Caco-2 (cell line): ENCODE data around the gene PCBP4. TPM values are rescaled to one million over a fixed set of nuclear protein-coding genes. Genes with fewer than 3 reads are reported as not detected.

Source experiments
- BruUV-seq: library from RNA; stranded (reverse); fragments of 400-500 nt; replicated peaks from 2 replicates; lab custom pipeline; 2021; lab: Mats Ljungman, UMichigan
- CTCF ChIA-PET: fragments of 300-600 bp; sonication (Branson Sonifier 250); formaldehyde crosslinking; loops from one replicate; lab custom pipeline; 2022; ENCODE audit warnings: antibody characterized with exemption; lab: Charles Lee
- POLR2A ChIA-PET: fragments of 300-600 bp; sonication (Branson Sonifier 250); formaldehyde crosslinking; loops from one replicate; lab custom pipeline; 2022; ENCODE audit warnings: antibody characterized with exemption; lab: Charles Lee
- DNase-seq, 2 experiments: peaks; one replicate each; pipeline versions ENCODE4 v3.0.0 to v3.0.0-alpha.2; 2020 to 2022
- H3K27me3 ChIP-seq: replicated peaks from 2 replicates; pipeline ENCODE4 v1.6.0; 2011; ENCODE audit warnings: low read length; ENCODE audit not compliant: control insufficient read depth, insufficient read depth
- H3K36me3 ChIP-seq: 2 replicates; pipeline ENCODE4 v1.5.1; 2011; ENCODE audit warnings: low read length; ENCODE audit not compliant: control insufficient read depth, insufficient read depth
- H3K4me1 ChIP-seq: fragments of 250-450 bp; sonication (Bioruptor Pico); 2 replicates; pipeline ENCODE4 v1.5.1; 2020; ENCODE audit warnings: mild to moderate bottlenecking
- H3K4me3 ChIP-seq: 2 replicates; pipeline ENCODE4 v1.5.1; 2011; ENCODE audit warnings: low read depth, mild to moderate bottlenecking, control low read depth, low read length
- H3K9me3 ChIP-seq: fragments of 250-450 bp; sonication (Bioruptor Pico); 2 replicates; pipeline ENCODE4 v1.5.1; 2020; ENCODE audit warnings: mild to moderate bottlenecking, moderate library complexity
- H3K27ac Mint-ChIP-seq: one replicate; pipeline ENCODE4 v1.8.0; 2022; ENCODE audit warnings: mixed read lengths; ENCODE audit not compliant: unreplicated experiment
- H3K27me3 Mint-ChIP-seq: one replicate; pipeline ENCODE4 v1.8.0; 2022; ENCODE audit warnings: mixed read lengths; ENCODE audit not compliant: insufficient read depth, unreplicated experiment
- H3K36me3 Mint-ChIP-seq: one replicate; pipeline ENCODE4 v1.8.0; 2022; ENCODE audit warnings: mild to moderate bottlenecking, mixed read lengths; ENCODE audit not compliant: insufficient read depth, unreplicated experiment
- H3K4me1 Mint-ChIP-seq: one replicate; pipeline ENCODE4 v1.8.0; 2022; ENCODE audit warnings: low read depth, mixed read lengths; ENCODE audit not compliant: unreplicated experiment
- H3K4me3 Mint-ChIP-seq: one replicate; pipeline ENCODE4 v1.8.0; 2022; ENCODE audit warnings: mild to moderate bottlenecking, moderate library complexity, mixed read lengths; ENCODE audit not compliant: unreplicated experiment
- H3K9me3 Mint-ChIP-seq: one replicate; pipeline ENCODE4 v1.8.0; 2022; ENCODE audit warnings: mixed read lengths; ENCODE audit not compliant: unreplicated experiment
- intact Hi-C: fragments of 100-400 bp; cut with micrococcal nuclease; formaldehyde crosslinking; loops from one replicate; pipeline ENCODE4 v1.10.0; 2022; ENCODE audit not compliant: unreplicated experiment
- total RNA-seq: library from RNA; stranded (reverse); gene quantifications from 2 replicates; pipeline ENCODE4 v1.2.3, GENCODE V29; 2022
- TF ChIP-seq, protein P1 (sequence below), 2 experiments: fragments of 200-600 bp in 1 of 2; IDR thresholded peaks; 1 replicate in 1 of 2; 2 replicates in 1 of 2; pipeline versions ENCODE4 v1.5.1 to v1.8.0; 2011 to 2022; ENCODE audit warnings: antibody characterized with exemption in 1 of 2, control low read depth in 1 of 2, inconsistent platforms in 1 of 2, low read depth in 1 of 2, low read length in 1 of 2, mild to moderate bottlenecking in 1 of 2, moderate library complexity in 1 of 2; ENCODE audit not compliant: insufficient read depth in 1 of 2, severe bottlenecking in 1 of 2, unreplicated experiment in 1 of 2

The PCBP4 gene
- total RNA-seq, 1 experiment from 2014 or later, result 46.5 TPM

DNA sequence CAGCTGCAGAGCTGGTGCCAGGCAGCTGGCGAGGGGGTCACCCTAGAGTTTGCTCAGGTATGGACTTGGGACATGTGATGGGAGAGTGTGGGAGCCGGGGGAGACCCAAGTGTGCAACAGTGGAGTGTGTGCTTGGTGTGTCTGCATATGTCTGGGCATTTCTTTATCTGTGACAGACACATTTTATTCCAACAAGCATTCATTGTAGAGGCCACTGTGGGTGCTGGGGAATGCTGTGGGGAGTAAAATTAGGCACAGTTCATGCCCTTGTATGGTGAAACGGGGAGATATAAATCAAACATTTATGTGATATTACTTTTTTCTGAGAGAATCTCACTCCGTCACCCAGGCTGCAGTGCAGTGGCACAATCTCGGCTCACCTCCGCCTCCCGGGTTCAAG lies 20.3 kb upstream of the PCBP4 start:
- no peak for DNase-seq
- TF ChIP-seq, protein P1, sequence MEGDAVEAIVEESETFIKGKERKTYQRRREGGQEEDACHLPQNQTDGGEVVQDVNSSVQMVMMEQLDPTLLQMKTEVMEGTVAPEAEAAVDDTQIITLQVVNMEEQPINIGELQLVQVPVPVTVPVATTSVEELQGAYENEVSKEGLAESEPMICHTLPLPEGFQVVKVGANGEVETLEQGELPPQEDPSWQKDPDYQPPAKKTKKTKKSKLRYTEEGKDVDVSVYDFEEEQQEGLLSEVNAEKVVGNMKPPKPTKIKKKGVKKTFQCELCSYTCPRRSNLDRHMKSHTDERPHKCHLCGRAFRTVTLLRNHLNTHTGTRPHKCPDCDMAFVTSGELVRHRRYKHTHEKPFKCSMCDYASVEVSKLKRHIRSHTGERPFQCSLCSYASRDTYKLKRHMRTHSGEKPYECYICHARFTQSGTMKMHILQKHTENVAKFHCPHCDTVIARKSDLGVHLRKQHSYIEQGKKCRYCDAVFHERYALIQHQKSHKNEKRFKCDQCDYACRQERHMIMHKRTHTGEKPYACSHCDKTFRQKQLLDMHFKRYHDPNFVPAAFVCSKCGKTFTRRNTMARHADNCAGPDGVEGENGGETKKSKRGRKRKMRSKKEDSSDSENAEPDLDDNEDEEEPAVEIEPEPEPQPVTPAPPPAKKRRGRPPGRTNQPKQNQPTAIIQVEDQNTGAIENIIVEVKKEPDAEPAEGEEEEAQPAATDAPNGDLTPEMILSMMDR (IDR thresholded peaks at IDR 0.05; ENCODE audit: insufficient read depth in 1 of 2, low read depth in 1 of 2, low read length in 1 of 2, severe bottlenecking in 1 of 2, unreplicated experiment in 1 of 2), result no peak
- Histone ChIP-seq H3K4me1 (peaks cover 35% of the 10 kb centered on the region), H3K4me3 (no peak overlapping the region), H3K27me3 (no peaks in the 10 kb centered on the region), H3K9me3 (no peaks in the 10 kb centered on the region), H3K36me3 (peaks cover 3% of the 10 kb centered on the region)
- Mint-ChIP-seq H3K27me3 (no peaks in the 10 kb centered on the region), H3K9me3 (no peaks in the 10 kb centered on the region), H3K27ac (no peak overlapping the region), H3K4me1 (peaks cover 23% of the 10 kb centered on the region), H3K36me3 (peaks cover 50% of the 10 kb centered on the region), H3K4me3 (no peak overlapping the region)
- no TSS peak for BruUV-seq
- CTCF ChIA-PET, result interaction anchor here (2.4 kb wide), 1 partner anchor 46 kb away, joined by 5 read pairs; the partner anchor contains the start of gene RRP9
- POLR2A ChIA-PET, result interaction anchor here (2.1 kb wide), 1 partner anchor 8 kb away, joined by 7 read pairs; the partner anchor contains the start of gene RPL29
- intact Hi-C loops, result no loop called here

DNA sequence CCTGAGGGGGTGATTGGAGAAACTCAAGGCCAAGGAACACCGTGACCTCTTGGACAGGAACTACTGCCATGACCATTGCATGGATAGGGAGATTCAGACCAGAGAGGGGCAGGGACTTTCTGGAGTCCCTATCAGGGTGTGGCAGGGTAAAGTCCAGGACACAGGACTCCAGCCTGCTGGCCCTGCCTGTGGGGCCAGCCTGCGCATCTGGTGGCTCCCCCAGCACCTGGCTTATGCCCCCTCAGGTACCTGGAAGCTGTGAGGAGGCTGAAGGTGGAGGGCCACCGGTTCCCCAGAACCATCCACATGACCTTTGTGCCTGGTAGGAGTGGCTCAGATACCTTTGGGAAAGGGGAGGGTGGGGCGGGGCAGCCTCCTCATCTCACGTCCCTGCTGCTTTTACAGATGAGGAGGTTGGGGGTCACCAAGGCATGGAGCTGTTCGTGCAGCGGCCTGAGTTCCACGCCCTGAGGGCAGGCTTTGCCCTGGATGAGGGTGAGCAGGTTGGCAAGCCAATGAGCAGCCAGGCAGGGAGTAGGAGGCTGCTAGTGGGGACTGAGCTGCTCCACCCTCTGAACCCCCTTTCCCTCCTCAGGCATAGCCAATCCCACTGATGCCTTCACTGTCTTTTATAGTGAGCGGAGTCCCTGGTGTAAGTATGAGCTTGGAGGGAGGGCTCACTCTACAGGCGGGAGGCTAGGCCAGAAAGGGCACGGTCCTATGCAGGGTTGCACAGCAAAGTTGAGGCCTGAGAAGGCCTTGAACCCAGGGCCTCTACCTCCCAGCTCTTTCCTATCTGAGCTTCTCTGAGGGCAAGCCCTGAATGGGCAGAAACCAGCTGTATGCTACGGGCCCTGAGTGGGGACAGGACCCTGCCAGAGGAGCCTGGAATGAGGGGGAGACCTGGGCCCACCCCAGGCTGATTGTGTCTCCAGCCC lies 19.0 kb upstream of the PCBP4 start:
- peak overlapping the region; percentile 90 for H3K27ac Mint-ChIP-seq

DNA sequence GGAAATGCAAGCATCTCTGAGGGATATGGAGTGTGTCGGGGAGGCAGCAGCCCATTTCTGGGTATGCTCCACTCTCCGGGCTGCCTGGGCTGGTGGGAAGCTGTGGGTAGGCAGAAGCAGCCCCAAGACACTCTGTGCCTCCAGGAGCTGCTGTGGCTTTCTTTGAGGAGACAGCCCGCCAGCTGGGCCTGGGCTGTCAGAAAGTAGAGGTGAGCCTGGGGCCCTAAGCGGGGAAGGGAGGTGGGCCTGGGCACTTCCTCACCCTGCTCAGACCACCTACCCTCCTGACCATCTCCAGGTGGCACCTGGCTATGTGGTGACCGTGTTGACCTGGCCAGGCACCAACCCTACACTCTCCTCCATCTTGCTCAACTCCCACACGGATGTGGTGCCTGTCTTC lies 17.8 kb upstream of the PCBP4 start:
- H3K4me3 ChIP-seq, result no peak overlapping the region
- DNase-seq, result no peak
- peak overlapping the region; percentile 86 for H3K27ac Mint-ChIP-seq

More for the DNA sequence above, 19.0 kb upstream of the PCBP4 start:
- ChIA-PET POLR2A (interaction anchor here (2.1 kb wide), 1 partner anchor 10 kb away, joined by 7 read pairs; the partner anchor contains the start of gene RPL29), CTCF (interaction anchor here (2.4 kb wide), 1 partner anchor 45 kb away, joined by 5 read pairs; the partner anchor contains the start of gene RRP9)
- Mint-ChIP-seq H3K4me3 (peak overlapping the region; percentile 99), H3K9me3 (no peaks in the 10 kb centered on the region), H3K4me1 (peaks cover 23% of the 10 kb centered on the region), H3K36me3 (peaks cover 42% of the 10 kb centered on the region), H3K27me3 (no peaks in the 10 kb centered on the region)
- no peaks in the 10 kb centered on the region for H3K27me3 ChIP-seq
- TF ChIP-seq, protein P1 (IDR thresholded peaks at IDR 0.05; ENCODE audit: insufficient read depth in 1 of 2, low read depth in 1 of 2, low read length in 1 of 2, severe bottlenecking in 1 of 2, unreplicated experiment in 1 of 2), result no peak
- peaks cover 3% of the 10 kb centered on the region for H3K36me3 ChIP-seq
- no TSS peak for BruUV-seq
- DNase-seq, result peak; percentile 45 to 74
- peaks cover 44% of the 10 kb centered on the region for H3K4me1 ChIP-seq
- H3K9me3 ChIP-seq, result no peaks in the 10 kb centered on the region
- intact Hi-C loops, result no loop called here
- H3K4me3 ChIP-seq, result 0 out of 2 replicates have a peak overlapping the region, but pooled peaks have one; percentile 14

More for the DNA sequence above, 17.8 kb upstream of the PCBP4 start:
- POLR2A ChIA-PET, result interaction anchor here (0.6 to 0.7 kb wide), 4 partner anchors 19 to 1619 kb away, joined by 3 to 13 read pairs (median 7); no protein-coding TSS in a partner anchor
- BruUV-seq, result no TSS peak
- Mint-ChIP-seq H3K9me3 (no peaks in the 10 kb centered on the region), H3K36me3 (peaks cover 34% of the 10 kb centered on the region), H3K4me1 (peaks cover 23% of the 10 kb centered on the region), H3K4me3 (peak overlapping the region; percentile 99), H3K27me3 (no peaks in the 10 kb centered on the region)
- Histone ChIP-seq H3K9me3 (no peaks in the 10 kb centered on the region), H3K4me1 (peaks cover 46% of the 10 kb centered on the region), H3K27me3 (no peaks in the 10 kb centered on the region), H3K36me3 (peaks cover 3% of the 10 kb centered on the region)
- intact Hi-C loops, result no loop called here
- CTCF ChIA-PET, result no interaction called here
- TF ChIP-seq, protein P1 (IDR thresholded peaks at IDR 0.05; ENCODE audit: insufficient read depth in 1 of 2, low read depth in 1 of 2, low read length in 1 of 2, severe bottlenecking in 1 of 2, unreplicated experiment in 1 of 2), result no peak
